HG02759 (cell line): Measurements from ENCODE around the gene EREG.
"Not testable (repeated sequence)": the region's sequence is repeated elsewhere in the genome, so short reads cannot be mapped to it uniquely, and the experiment has no call there.

Experiments
- ATAC-seq: cut with Tn5 transposase; IDR thresholded peaks from one replicate; pipeline ENCODE4 v1.9.1; 2021; ENCODE audit warnings: mild to moderate bottlenecking, moderate library complexity; ENCODE audit not compliant: unreplicated experiment

The EREG gene

DNA sequence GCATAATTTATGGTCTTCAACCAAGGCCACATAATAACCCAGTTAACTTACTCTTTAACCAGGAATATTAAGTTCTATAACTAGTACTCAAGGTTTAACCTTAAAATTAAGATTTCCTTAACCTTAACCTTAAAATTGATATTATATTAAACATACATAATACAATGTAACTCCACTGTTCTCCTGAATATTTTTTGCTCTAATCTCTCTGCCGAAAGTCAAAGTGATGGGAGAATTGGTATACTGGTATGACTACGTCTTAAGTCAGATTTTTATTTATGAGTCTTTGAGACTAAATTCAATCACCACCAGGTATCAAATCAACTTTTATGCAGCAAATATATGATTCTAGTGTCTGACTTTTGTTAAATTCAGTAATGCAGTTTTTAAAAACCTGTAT lies 22.8 kb downstream of the EREG start:
- ATAC-seq: no peak

DNA sequence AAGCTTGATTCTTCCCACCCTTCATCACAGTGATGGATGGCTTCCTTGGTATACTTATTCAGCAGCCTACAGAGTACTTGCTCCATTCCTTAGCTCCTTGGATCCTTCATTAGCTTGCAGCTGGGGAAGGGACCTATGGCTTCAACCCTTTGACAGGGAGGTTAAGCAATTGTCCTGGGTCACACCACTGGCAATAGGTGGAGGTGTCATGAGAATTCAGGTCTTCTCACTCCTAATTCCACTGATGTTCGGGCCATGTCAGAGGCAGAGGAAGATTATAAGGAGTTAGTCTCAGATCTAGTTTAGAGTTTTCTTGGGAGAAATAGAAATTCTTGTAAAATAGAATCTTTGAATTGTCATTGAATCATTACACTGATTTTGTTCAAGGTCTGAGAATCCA lies 24.5 kb downstream of the EREG start:
- ATAC-seq: no peak

DNA sequence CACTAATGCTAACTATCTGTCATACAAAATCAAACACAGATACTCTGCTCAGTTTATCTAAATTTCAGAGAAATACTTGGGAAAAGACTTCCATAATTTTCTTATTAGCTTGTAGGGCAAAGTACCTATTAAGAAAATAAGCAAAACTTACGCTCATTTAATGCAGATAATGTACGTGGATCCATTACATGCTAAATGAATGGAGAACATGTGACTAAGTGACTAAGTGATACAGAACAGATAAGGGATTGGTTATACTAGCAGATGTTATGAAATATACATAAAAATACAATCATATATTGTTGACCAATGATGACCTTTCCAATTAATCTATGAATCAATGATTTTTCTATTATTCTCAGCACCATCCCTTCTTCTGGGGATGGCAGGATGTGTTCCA lies 25.7 kb downstream of the EREG start:
- ATAC-seq: no peak

DNA sequence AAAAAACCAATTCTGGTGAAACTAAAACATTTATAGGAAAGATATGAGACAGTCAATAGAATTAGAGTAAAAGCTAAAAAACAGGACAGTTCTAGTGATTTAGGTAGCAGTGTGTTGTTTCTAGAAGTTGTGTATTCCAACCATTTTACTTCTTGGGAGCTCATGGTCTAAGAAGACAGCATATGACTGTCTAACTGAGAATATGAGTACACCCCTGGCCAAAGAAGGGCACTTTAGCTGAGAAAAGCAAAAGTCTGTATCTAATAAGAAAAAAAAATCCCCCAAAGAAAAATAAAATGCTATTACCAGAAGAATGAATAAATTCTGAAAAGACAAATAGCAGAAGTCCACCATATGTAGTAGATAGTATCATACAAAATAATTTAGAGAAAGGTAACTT lies 26.4 kb downstream of the EREG start:
- ATAC-seq: no peak

DNA sequence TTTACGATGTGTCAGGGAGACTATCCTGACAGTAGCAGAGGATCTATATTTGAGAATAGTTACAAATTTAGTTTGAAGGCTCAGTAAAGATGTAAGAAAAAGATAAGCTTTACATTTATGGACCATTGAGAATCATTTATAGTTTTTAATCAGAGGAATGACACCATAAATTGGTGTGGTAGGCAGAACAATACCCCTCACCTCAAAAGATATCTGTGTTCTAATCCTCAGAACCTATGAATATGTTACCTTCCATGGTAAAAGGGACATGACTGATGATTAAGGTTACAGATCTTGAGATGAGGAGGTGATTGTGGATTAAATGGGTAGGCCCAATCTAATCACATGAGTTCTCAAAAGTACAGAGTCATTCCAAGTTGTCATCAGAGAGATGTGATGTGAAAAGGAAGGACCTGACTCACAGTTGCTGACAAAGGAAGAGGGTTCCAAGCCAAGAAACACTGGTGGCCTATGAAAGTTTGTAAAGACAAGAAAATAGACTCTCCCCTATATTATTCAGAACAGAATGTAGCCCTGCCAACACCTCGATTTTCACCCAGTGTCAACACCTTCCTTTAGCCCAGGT lies 27.0 kb downstream of the EREG start:
- ATAC-seq: no peak

DNA sequence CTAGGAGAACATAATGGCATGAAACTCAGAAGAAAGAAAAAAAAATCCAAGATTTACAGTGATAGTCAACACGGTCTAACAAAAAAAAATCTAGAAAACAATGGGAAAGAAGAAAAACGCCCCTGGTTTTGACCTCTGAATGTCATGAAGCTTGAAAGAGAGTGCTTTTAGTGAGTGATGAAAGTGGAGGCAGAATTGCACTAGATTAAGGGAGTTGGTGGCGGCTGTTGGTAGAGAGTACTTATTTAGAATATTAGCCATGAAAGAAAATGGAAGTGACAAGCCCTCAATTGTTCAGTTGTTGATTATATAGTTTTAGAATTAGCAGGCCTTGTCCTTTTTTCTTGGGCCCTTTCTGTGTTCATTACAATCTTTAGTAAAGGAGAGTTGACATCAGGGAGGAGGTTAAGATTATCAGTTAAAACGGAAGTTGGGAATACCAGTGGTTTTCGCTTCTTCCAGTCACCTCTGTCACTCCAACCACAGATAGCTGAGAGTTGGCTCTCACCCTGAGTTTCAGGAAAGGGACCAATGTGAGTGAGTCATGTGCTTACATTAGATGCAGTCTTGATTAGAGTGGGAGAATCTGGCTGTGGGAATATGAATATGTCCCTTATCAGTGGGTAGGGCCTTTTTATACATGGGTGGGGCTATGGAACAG lies 29.7 kb downstream of the EREG start:
- no peak for ATAC-seq

DNA sequence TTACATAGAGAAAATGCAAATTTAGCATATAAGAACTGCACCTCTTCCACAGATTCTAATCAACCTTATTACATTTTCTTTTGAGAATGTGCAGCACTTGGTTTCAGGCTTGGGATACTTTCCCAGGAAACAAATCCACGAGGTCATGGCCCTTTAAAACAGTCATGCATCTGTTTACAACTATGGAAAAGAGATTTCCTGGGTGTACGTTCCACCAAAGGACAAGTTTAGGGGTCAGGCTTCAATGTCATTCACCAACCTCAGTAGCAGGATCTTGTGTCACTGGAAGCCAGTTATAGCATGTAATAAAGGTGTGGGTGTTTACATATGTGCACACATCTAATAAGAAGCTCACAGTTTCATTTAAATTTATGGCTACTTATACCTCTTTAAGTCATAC lies 30.7 kb downstream of the EREG start:
- ATAC-seq: no peak

DNA sequence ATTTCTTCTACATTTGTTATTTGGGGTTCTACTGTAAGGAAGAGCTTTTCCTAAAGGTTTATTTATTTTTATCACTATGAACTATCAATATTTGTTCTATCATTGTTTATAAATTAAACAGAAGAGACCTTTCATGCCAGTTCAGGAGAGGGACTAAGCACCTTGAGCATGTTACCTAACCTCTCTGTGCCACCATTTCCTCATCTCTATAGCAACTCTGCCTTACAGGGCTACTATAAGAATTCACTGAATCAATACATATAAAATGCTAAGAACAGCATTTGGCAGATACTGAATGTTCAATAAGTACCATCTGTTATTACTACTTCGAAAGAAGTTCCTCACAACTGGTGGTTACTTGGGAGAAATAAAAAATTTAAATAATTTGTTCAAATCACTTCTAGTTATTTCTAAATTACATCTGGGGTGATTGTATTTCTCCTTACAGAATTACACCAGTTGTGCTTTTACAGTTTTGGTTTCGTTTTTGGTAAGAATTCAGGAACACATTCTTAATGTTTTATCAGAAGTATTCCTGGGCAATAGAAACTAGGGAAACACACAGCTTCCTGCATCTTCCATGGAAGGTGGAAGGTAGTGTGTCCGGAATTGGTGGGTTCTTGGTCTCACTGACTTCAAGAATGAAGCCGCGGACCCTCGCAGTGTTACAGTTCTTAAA lies 32.9 kb downstream of the EREG start:
- ATAC-seq: peak; percentile 63

DNA sequence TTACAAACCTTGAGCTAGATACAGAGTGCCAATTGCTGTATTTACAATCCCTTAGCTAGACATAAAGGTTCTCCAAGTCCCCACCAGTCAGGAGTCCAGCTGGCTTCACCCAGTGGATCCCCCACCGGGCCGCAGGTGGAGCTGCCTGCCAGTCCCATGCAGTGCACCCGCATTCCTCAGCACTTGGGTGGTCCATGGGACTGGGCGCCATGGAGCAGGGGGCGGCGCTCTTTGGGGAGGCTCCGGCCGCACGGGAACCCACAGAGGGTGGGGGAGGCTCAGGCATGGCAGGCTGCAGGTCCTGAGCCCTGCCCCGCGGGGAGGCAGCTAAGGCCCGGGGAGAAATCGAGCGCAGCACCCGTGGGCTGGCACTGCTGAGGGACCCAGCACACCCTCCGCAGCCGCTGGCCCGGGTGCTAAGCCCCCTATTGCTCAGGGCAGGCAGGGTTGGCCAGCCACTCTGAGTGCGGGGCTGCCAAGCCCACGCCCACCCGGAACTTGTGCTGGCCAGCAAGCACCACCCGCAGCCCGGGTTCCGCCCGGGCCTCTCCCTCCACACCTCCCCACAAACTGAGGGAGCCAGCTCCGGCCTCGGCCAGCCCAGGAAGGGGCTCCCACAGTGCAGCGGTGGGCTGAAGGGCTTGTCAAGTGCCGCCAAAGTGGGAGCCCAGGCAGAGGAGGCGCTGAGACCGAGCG lies 34.1 kb downstream of the EREG start:
- not testable (repeated sequence) for ATAC-seq

DNA sequence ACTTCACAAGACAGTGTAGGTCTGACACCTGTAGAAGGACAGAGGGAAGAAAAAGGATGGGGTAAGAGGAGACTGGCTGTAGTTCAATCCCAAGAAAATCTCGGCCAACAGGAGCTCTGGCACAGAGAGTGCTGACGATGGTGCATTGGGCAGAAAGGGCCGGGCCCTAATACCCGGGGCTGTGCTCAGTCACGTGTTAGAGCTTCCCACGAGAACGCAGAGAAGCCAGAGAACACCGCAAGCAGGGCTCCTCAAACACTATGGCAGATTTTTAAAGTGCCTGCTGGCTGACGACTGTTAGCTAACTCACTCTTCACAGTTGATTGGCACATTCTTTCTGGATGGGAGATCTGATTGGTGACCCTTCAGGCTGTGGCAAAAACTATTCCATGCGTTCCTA lies 35.5 kb downstream of the EREG start:
- ATAC-seq: no peak

DNA sequence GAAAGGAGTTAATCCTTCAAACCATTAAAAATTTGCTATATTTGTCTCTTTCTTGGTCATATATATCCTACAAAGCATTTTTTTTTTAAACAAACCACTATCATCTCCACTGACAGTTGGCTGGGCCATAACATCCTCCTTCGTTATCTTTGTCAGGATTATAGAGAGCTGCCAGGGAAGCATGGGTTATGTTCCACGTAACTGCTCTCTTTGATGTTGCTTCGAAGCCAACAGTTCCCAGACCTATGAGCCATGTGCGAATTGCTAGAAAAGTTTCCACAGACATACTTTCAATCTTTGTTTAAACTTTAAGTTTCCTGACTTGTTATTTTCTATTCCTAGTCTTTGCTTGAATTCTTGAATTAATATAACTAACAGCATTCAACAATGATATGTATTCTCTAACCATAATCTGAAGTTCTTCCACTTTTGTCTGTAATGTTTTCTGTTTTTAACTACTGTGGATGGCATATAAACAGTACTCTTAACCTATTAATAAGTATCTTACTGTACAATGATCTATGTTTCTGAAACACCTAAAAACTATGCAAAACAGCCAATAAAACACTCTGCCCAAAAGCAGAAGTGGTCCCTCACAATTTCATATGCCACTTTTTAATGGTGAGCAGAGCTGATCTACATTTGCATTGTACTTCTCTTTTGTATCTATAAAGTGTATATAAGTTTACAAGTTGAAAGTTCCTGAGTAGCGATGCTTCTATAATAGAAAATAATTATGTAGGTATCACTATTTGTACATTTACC lies 37.9 kb downstream of the EREG start:
- peak; percentile 92 for ATAC-seq

DNA sequence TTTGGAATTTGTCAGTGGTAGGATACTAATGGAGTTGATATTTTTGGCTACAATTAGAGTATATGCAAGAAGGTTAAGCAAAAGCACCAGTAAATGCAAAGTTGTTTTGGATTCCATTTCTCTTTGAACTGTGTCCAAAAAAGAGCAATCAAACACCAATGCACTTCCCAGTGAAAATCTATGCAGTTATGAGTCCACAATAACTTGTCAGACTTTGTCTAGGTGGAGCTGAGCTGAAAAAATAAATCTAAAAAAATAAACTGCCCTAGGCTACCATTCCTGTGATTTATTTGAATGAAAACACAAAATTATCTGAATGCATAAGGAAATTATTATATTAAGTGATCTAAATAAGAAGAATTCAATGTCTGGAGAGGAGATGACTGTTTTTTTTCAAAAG lies 42.9 kb downstream of the EREG start:
- no peak for ATAC-seq

DNA sequence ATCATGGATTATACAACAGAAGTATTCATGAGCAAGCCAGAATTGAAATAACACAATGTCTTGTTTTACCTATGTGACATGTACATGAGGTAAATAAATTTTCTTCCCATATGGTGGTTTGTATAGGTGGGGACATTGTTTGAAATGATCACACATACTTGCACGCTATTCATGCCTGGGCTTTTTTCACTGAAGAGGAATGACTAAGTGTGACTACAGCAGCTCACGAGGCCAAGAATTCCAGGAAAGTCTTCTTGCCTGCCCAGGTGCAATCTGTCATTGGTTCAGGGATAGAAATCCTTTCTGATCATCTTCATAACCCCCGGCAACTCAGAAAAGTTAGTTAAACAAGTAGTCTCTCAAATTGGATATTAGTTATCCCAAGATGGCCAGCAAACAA lies 43.7 kb downstream of the EREG start:
- ATAC-seq: no peak

DNA sequence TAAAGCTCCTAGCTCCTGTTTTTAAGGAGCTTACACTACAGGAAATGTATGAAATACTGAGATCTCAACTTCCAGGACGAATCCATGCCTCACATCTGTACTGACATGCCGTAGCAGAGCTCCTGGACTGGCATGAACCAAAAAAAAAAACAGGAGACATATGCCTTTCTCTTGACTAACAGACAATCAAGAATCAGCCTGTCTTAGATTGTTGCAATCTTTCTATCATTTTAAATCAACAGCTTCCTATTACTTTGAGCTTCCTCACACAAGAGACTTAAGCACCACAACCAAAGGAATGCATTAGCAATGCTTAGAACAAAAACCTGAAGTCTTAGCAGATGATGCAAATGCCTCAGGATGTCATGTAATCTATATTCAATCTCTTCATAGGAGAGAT lies 45.3 kb downstream of the EREG start:
- no peak for ATAC-seq

DNA sequence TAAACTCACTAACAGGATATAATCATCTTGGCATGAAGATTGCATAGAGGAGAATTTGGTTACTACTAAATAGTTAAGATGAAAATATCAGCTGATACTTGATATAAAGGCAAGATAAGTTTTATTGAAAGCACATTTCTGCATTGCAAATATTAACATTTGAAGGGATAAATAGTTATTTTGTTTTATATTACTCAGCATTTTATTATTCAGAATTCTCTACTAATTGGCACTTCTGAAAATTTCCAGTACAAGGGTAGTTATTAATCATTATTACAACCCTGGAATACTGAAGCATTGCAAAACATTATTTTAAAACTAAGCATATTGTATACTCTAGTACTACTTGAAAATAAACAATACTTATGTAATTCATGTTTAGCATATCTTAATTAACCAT lies 47.3 kb downstream of the EREG start:
- no peak for ATAC-seq

DNA sequence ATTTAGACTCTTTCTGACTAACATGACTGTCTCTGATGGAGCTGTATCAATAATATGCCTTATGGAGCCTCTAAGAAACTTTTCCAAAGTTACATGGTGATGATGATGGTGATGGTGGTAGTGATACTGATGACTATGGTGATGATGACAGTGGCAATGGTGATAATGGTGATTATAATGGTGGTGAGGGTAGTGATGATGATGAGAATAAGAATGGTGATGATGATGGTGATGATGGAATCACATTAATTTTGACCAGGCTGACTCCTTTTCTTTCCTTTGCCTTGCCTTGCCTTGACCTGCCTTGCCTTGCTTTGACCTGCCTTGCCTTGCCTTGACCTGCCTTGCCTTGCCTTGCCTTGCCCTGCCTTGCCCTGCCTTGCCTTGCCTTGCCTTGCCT lies 48.3 kb downstream of the EREG start:
- ATAC-seq: no peak

DNA sequence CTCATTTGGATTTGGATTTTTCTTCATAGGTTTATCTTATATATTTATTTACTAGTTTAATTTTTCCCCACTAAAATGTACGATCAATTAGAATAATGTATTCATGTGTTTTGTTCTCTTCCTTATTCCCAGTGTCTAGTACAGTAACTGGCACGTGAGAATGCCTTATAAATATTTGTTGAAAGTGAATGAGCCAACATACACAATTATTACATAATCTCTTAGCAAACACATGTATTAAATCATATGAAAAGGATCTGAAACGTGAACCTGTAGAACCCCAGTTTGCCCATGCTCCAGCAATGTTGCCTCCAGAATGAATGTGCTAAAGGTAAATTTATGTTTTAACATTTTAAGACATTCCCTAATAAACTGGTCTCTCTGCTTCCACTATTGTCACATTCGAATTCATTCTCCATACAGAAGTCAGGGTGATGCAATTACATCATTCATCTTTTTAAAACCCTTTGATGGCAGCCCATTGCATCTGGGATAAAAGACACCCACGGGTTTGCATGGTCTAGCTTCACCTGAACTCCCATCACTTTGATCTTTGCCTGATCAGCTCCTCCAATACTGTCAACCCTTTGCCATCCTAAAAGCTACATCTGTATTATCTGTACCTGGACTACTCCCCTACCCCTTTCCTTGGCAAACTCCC lies 49.3 kb downstream of the EREG start:
- ATAC-seq: no peak

DNA sequence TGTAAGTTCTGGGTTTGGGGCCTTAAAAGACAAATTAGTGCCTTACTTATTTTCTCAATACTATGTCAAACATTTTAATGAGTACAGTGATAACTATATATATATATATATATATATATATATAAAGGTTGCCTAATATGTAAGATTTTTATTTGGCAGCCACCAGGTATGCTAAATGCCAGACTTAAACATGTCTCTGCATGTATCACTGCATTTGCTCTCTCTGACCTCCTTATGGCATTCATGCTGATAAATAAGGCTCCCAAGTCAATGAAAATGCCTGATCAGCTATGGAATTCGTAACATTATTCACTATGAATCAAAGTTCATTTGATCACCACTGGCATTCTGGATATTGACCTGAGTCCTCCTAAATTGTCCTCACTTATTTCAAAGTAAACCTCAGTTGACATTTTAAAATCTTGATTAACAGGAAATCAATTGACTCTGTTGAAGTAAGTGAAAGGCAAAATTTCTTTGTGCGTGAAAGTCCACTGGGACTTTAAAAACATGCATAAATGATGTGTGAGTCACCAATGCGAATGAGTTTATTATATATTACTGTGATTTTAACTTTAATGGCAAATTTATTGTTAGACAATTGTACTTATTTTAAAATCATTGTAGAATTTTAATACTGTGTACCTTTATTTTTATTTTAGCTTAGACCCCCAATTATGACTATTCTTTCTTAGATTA lies 50.8 kb downstream of the EREG start:
- no peak for ATAC-seq

DNA sequence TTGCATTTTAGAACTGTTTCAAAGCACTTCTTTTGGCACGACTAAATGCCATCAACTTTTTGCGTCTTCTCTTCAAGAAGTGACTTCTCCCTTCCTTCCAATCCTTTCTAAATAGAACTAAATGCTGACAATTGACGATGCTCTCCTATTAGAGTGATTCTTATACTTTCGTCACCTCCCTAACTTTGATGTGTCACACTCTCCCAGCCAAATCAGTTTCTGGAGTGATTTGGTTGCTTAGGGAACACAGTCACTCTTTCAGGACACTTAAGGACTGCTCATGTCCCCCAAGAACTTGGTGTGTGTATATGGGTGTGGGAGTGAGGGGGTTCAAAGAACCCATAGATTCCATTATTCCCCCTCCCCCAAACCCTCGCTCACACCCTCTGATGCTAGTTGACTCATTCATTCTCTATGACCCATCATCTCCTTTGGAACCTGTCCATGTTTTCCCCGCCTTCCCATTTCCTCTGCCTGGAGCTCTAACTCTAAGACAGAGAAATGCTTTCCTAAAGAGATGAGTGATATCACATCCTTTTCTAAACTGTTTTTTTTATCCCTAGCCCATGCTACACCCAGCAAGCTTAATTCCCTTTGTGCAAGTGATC lies 53.2 kb downstream of the EREG start:
- no peak for ATAC-seq

DNA sequence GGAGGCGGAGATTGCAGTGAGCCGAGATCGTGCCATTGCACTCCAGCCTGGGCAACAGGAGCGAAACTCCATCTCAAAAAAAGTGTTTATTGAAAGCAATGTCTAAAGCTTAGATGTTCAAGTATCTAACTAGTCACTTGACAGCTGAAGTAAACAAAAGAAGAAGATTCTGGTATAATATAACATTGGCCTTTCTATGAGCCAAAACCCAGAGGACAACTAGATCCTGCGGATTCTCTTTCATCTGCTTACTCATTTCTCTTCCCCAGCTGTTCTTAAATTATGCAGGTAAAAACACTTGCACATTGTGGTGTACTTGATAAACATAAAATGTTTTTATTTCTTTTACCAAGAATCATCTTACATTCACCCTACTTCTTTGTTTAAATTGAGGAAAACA lies 55.9 kb downstream of the EREG start:
- no peak for ATAC-seq
